ENCODE results near the gene ME3.

Gene ME3

DNA sequence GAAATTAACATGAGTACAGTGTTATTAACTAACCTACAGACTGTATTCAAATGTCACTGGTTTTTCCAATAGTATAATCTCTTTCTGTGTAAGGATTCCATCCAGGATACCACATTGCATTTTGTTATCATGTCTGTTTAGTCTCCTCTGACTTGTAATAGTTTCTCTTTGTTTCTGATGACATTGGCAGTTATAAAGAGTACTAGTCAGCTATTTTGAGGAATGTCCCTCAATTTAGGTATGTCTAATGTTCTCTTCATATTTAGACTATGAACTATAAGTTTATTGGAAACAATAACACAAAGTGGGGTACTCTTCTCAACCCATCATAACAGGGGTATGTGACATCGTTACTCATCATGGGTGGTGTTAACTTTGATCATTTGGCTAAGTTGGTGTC lies 20.3 kb upstream of the ME3 start:
- DNase-seq (ENCODE audit: low read depth in 1 of 2, low spot score in 1 of 2): no peak

DNA sequence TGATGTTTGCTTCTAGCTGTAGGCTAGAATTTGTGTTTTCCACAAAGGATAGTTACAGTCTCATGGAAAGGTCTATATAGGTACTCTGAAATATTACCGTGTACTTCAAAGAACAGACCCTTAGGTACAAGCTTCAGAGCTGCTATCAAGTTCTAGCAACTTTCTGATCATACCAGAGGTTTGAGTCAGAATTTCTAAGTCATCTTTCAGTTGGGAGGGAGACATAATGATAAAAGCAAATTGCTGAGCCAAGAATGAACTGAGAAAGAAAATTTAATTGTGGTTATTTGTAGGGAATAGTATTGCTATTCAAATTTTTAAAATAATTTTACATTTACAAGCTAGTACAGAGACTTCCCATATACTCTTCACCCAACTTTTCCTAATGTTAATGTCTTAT lies 19.9 kb upstream of the ME3 start:
- DNase-seq (ENCODE audit: low read depth in 1 of 2, low spot score in 1 of 2): no peak

DNA sequence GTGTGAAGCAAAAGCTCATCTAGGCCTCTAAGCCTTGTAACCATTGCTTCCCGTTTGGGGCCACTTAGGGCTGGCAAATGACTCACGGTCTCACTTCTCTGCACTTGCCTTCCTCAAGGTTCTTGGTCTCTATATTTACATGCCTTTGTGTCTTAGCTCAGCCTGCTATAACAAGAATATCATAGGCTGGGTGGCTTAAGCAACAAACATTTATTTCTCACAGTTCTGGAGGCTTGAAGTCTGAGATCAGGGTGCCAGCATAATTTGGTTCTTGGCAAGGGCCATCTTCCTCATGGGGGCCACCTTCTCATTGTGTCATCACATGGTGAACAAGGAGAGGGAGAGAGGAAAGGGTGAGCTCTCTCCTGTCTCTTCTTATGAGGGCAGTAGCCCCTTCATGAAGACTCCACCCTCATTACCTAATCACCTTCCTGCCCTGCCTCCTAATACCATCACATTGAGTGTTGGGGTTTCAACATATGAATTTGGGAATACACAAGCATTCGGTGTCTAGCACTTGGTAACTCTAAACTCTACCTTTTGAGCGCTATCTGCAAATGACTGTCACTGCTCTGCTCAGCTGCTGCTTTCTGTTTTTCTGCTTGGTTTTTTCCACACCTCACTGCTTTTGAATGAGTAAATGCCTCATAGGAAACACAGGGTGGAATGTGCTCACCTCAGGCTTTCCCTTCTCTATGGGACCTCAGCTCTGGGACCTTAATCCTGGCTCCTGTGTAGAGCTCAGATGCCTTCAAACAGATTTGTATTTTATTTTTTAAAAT lies 16.2 kb upstream of the ME3 start:
- DNase-seq (ENCODE audit: low read depth in 1 of 2, low spot score in 1 of 2): no peak

DNA sequence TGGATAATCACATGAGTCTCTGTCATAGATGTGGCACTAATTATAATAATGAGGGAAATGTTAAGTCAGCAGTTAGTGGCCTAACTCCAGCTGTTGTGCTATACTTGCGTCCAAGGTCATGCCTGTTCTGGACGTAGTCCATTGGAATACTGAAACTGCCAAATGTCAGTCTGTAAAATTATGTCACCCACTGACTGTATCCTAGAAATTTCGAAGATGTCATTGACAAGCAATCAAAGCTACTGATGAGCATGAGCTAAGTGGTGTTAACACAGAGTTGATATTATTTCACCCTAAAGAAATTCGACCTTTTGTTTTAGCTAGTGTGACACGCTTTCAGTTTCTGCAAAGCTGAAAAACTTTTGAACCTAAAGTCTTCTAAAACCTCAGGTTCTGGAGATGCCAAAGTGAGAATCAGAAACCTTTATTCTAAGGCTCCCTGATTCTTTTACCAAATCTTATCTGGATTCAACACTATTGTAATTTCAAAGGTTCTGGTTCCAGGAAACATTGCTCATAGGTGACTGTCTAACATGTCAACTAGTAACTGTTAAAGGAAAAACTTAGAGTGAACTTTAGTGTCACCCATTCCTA lies 14.9 kb upstream of the ME3 start:
- no peak for DNase-seq (ENCODE audit: low read depth in 1 of 2, low spot score in 1 of 2)

DNA sequence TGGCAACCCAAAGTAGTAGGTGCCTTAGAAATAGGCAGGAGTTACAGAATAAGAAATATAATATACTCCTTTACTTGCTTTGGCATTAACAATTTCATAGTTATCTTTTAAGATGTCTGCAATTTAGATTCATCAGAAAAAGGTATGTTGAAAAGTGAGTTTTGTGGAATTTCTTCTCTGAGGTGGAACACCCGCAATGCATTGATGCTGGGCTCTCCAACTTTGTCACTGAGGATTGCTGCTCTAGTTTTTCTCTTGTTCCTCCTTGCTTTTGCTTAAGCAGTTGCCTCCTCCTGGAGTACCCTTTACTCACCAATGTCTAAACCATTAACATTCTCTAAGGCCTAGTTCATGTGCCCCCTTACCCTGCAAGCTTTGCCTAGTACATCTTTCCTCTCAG lies 14.1 kb upstream of the ME3 start:
- DNase-seq (ENCODE audit: low read depth in 1 of 2, low spot score in 1 of 2): no peak

DNA sequence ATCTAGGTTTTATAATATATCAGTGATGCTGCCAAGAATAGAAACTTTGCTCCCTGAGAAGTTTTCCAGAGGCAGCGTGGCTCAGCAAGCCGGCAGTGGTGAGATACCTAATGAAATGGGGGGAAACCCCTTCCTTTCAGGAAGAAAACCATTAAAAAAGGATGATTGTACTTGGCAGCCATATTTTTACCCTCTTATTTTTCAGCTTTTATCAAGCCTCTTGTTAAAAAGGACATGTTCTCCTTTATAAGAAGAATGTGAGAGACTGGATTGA lies 9.0 kb upstream of the ME3 start:
- DNase-seq (ENCODE audit: low read depth in 1 of 2, low spot score in 1 of 2): no peak

DNA sequence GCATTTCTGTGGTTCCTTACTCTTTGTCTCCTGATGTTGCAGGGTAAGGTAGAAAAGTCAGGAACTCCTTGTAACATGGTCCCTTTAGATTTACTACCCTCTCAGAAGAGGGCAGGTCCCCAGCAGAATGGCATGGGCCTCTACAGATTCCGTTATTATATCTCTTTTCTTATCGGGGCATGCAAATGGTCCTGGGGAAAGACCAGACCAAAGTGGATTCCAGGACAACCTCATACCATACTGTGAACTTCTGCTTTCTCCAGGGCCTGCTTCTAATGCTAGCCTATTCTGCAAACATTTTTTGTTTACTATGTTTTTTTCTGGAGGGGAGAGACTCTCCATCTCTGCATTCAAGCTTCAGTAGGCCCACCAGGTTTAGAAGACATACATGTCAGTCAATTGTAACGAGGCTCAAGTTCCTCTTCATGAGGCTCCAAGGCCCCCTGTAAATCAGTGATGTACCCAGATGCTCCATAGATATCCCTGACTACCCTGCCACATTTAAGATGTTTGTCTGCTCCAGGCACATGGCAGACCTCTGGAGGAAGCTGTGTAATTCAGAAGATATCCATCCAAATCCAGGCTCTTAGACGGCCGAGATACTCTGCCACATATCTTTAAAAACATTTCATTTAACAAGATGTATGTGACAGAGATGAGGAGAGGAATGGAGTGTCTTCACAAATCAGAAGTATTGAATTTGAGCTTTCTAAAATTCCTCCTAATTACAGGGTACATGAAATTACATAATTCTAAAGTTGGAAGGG lies 8.5 kb upstream of the ME3 start:
- no peak for DNase-seq (ENCODE audit: low read depth in 1 of 2, low spot score in 1 of 2)

DNA sequence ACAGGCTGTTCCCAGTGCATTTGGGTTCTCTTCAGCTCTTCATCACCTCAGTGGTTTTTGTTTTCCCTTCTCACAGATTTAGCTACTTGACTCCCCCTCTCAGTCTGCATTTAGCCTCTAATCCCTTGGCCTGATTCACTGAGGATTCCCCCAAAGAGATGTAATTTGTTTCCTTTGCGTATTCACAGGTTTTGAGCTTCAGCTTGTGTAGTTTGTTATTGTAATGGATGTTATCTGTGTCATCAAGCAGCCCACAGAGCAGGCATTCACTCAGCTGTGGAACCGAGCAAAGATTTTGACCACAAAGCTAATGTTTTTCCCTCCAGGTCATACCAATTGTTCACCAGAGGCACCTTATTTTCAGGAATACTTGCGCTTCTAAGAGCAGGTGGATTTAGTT lies 6.4 kb upstream of the ME3 start:
- DNase-seq (ENCODE audit: low read depth in 1 of 2, low spot score in 1 of 2): no peak

DNA sequence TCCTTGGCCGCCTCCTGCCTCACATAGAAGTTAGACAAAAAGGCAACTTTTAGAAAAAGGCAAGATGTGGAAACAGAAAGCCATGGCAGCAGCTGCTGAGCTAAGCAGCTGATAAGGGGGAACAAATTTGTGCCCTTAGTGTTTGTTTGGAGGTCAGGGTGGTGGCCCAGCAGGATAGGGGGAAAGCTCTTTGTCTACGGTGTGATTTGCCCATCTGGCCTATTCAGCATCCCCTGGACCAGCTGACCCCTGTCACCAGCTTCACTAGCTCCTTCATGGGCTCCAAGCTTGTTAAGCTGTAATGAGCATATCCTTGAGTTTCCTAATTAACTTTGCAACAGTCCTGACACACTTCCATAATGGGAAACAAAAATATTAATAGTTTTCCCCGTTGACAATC lies 5.9 kb upstream of the ME3 start:
- DNase-seq (ENCODE audit: low read depth in 1 of 2, low spot score in 1 of 2): no peak

DNA sequence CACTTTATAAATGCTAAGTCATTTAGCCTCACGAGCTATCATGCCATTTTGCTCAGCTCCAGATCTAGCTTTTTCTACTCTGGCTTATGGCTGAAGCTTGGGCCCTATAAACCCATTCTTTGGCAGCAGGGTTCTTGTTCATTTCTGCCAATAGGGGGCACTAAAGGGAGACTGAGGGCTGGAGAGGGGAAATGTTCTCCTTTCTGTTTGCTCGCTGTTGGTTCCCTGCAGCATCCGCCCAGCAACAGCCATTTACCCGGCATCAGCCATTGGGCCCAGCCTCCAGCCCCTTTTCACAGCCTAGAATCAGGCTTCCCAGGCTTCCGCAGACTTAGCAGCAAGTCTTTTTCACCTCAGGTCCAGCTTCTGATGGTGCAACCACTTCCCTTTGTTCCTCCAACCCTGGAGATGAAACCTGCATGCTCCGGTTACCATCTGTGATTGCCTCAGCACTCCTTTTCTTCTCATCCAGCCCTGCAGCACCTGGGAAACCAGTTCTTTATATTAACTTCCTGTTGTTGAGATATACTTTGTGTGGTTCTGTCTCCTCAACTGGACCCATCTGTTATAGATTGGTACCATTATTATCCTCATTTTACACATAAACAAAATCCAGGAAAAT lies 4.2 kb upstream of the ME3 start:
- DNase-seq (ENCODE audit: low read depth in 1 of 2, low spot score in 1 of 2): no peak

DNA sequence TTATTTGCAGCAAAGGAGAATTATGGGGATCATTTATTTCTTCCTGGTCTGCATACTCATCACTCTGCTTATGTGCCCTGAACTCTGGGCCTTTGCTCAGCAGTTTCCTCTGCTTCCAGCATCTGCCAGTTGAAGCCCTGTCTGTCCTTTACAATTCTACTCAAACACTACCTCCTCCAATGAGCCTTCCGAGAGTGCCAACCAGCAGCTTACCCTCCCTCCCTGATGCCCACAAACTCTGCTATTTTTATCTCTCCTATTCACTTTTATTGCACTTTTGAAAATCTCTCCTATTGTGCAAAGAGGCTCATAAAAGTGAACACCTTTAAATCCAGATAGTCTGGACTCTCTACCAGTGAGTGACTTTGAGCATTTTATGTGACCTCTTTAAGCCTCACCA lies 3.6 kb upstream of the ME3 start:
- DNase-seq (ENCODE audit: low read depth in 1 of 2, low spot score in 1 of 2): no peak

DNA sequence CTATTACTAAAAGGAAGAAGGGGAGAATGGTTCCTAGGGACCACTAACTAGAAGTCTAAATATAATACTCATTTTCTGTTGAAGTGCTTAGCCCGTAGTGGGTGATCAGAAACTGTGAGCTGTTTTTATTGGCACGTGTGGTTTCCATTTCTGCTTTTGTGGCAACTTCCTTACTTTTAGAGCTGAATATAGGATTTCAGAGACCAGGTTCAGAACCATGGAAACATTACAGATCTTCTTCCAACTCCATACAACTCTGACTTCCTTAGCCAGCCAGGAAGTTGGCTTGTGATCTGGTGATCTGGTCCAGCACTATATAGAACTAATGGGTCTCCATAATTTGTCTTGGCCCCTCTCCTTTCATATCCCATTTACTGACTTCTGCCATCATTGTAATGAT lies 2.6 kb upstream of the ME3 start:
- DNase-seq (ENCODE audit: low read depth in 1 of 2, low spot score in 1 of 2): no peak

DNA sequence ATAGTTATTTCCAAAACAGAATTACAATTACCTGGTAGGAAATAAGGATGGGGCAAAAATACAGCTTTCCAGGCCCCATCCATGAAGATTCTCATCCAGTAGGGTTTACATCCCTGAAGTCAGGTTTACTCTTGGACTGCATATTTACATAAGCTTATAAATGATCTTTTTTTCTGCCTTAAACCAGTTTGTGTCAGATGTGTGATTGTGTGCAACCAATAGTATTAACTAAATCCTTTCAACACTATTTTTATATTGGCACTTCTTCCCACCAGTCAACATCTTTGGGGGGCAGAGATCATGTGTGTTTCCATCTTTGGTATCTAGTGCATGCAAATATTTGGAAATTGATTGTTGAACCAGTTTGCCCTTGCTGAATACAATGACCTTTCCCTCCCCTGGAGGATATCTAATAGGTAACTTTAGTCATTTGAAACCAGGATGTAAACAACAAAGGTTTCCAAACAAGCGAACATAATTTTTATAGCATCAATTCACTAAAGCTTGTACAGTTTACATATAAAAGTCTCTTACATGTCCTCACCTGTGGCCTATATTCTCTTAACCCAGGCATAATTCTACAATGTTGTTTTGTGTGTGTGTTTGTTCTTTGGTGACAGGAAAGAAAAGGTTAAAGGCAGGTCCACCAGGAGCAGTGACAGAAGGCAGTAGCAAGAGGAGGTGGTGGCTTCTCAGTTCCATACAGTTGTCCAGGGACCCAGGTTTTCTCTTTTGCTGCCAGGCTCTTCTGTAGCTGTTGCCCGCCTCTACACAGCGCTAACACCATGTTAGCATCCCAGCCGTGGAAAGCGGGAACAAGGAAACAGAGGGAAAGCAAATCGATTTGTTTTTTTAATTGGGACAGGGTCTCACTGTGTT lies 1.7 kb upstream of the ME3 start:
- no peak for DNase-seq (ENCODE audit: low read depth in 1 of 2, low spot score in 1 of 2)

DNA sequence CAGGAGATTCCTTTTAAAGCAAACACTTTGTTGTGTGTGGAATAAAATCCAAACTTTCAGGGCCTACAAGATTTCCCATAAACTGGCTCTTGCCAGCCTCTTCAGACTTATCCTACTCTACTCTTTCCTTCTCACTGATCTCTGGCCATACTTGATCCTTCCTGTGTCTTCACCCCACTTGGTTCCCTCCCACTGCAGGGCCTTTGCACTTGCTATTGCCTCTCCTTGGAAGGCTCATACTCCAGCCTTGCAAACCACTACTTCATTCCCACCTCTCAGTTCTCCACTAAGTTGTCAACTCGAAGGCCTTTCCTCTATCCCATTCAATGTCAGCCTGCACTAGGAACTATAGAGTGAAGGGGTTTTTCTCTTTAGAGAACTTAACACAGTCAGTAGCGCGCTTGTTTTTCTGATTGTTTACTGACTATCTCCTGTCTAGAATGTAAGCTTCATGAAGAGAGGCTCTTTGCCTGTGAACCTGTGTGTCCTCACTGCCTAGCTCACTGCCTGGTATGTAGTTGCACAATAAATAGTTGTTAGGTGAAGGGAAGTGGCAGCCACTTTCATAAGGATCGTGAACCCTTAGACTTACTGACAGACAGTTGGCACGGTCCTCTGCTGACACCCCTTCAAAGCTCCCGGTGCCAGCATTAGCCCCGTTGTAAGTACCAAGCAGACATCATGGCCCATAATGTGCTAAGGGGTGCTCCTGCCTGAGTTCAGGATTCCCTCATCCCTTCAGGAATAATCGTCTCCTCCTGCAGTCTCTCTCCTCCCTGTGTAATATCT lies 833 bp upstream of the ME3 start:
- DNase-seq (ENCODE audit: low read depth in 1 of 2, low spot score in 1 of 2): no peak

DNA sequence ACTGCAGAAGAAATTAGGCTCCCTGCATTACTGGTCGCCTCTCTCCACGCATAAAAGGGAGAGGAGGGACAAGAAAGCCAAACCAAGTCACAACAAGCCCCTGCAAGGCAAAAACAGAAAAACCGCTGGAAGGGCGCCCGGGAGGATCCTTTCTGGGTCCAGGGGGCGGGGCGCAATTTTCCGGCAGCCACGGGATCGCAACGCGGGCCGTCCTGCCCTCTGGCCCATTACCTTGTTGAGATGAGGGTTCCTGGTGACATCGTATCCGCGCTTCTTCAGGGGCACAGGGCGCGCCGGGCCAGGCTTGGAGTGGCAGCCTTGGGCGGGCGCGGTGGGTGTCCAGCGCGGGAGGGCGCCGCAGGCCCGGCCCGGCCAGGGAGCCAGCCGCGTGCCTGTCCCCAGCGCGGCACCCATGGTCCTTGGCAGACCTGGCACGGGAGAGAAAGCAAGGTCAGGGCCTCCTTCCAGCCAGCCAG lies 847 bp downstream of the ME3 start:
- no peak for DNase-seq (ENCODE audit: low read depth in 1 of 2, low spot score in 1 of 2)

DNA sequence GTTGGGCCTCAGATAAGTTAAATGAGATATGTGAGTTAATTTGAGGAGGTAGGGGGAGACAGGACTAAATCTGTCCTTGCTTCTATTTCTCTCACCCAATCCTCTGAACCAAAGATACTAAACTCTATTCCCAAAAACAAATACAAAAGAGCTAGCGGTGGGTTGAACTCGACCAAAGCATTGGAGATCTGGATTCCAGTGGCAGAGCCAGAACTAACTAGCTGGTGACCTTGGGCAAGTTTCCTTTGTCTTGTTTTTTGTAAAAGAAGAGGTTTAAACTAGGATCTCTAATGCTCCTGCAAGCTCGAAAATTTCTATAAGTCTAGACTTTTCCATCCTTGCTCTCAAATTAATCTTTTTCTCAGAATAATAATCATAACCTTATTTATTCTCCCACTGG lies 1.5 kb downstream of the ME3 start:
- DNase-seq (ENCODE audit: low read depth in 1 of 2, low spot score in 1 of 2): no peak

DNA sequence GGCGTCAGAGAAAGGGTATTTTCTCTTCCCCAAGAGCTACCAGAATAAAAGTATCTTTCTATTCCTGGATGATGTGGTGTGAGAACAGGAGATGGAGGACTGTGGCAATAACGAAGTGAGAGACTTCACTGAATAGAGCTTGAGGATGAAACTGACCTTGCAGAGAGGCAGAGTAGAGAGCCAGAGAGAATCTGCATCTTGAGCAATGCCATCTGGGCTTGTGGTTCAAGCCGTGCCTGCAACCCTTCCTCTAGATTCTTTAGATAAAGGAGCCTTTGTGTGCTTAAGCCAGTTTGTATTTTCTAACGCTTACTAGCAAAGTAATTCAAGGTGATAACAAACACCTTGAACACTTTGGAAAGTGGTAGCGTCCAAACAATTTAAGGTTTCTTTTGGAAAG lies 2.2 kb downstream of the ME3 start:
- no peak for DNase-seq (ENCODE audit: low read depth in 1 of 2, low spot score in 1 of 2)

DNA sequence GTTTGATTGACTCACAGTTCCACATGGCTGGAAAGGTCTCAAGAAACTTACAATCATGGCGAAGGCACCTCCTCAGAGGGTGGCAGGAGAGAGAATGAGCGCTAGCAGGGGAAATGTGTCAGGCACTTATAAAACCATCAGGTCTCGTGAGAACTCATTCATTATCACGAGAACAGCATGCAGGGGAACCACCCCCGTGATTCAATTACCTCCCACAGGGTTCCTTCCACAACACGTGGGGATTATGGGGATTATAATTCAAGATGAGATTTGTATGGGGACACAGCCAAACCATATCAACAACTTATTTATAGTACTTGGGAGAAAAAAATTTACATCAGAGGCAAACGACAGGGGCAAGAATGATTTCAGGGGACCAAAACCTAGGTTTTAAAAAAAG lies 3.0 kb downstream of the ME3 start:
- no peak for DNase-seq (ENCODE audit: low read depth in 1 of 2, low spot score in 1 of 2)

DNA sequence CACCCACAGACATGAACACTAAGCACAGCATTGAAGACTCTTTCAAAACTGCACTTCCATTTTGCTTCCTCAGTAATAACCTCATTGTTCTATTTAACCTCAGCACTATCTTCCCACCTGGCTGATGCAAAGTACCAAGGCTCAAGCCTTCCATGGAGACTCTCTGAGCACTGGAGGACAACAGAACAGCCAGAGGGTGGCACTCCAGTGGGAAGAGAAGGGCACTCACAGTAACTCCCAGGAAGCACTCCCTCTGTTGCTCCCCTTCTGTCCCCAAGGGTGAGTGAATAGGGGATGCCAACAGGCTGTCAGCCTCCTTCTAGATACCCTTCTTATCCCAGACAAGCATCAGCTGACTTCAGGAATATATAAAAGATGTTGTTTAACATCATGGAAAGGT lies 3.5 kb downstream of the ME3 start:
- DNase-seq (ENCODE audit: low read depth in 1 of 2, low spot score in 1 of 2): no peak

DNA sequence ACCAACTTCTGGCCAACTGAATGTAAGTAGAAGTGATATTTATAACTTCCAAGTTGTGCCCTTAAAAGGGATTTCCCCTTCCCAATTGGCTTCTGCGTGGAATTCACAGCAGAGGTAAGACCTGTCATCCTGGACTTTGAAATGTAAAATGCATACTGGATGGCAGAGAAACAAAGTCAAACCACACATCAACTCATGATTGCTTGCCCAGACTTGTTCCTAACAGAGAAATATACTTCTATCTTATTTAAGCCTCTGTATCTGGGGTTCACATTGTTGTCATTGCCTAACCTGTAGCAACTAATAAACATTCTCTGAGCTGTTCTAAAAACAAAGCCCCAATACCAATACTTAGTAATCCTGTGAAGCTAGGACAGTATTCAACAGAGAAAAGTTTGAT lies 6.2 kb downstream of the ME3 start:
- no peak for DNase-seq (ENCODE audit: low read depth in 1 of 2, low spot score in 1 of 2)

All from activated CD4-positive, alpha-beta T cell treated with anti-CD3 and anti-CD28 coated beads, Interleukin-2, amount 50 U/mL, for 24 hours (primary cell).